VCaP (cell line): ENCODE data around the gene OR5W2.
"Not testable (repeated sequence)": the region's sequence is repeated elsewhere in the genome, so short reads cannot be mapped to it uniquely, and the experiment has no call there.

Source experiments
- H3K27ac ChIP-seq: fragments of 450-650 bp; 2 replicates; pipeline ENCODE4 v1.5.1; 2017
- TF ChIP-seq, protein P1 (sequence below): fragments of 450-650 bp; conservative IDR thresholded peaks from 2 replicates; pipeline ENCODE4 v1.5.1; 2017; ENCODE audit warnings: mild to moderate bottlenecking, moderate library complexity

OR5W2 gene

DNA sequence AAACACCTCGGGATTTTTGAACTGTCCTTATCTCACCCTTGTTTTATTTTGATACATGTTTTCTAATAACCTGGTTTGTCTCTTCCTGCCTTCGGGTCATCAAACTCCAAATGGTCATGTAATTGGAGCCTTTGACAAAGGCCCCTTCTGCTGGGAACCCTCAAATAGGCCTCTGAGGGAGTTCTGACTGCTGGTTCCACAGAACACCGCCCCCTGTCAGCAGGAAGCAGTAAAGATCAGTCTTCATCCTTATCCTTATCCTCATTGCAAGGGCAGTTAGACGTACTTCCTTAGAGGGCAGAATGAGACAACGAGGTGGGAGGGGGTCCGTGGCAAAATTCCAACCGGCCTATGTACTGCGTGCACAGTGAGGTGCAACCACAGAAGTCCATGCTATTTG lies 19.2 kb downstream of the OR5W2 start:
- H3K27ac ChIP-seq, result no peak overlapping the region
- TF ChIP-seq, protein P1, sequence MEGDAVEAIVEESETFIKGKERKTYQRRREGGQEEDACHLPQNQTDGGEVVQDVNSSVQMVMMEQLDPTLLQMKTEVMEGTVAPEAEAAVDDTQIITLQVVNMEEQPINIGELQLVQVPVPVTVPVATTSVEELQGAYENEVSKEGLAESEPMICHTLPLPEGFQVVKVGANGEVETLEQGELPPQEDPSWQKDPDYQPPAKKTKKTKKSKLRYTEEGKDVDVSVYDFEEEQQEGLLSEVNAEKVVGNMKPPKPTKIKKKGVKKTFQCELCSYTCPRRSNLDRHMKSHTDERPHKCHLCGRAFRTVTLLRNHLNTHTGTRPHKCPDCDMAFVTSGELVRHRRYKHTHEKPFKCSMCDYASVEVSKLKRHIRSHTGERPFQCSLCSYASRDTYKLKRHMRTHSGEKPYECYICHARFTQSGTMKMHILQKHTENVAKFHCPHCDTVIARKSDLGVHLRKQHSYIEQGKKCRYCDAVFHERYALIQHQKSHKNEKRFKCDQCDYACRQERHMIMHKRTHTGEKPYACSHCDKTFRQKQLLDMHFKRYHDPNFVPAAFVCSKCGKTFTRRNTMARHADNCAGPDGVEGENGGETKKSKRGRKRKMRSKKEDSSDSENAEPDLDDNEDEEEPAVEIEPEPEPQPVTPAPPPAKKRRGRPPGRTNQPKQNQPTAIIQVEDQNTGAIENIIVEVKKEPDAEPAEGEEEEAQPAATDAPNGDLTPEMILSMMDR, result no peak

DNA sequence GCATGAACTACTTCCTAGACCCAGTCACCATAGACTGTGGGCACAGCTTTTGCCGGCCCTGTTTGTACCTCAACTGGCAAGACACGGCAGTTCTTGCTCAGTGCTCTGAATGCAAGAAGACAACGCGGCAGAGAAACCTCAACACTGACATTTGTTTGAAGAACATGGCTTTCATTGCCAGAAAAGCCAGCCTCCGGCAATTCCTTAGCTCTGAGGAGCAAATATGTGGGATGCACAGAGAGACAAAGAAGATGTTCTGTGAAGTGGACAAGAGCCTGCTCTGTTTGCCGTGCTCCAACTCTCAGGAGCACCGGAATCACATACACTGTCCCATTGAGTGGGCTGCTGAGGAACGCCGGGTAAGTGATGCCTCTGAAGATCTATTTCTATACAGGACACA lies 28.9 kb downstream of the OR5W2 start:
- not testable (repeated sequence) for H3K27ac ChIP-seq

DNA sequence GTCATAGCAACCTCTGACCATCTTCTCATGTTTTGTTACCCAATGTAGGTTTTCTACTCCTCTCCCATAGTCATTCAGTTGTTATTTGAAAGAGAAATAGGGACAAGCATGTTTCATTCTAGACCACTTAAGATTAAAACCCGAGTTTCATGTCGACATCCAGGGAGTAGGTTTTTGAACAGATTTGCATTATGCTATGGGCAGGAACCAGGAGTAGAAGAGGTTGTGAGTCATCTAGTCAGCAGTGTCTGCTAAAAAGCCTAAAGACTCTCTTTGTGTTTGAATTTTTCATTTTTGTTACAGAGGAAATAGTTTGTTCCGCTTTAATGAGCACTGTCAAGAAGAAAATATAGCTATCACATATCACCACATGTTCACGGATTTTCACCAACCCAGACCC lies 29.4 kb downstream of the OR5W2 start:
- not testable (repeated sequence) for H3K27ac ChIP-seq

DNA sequence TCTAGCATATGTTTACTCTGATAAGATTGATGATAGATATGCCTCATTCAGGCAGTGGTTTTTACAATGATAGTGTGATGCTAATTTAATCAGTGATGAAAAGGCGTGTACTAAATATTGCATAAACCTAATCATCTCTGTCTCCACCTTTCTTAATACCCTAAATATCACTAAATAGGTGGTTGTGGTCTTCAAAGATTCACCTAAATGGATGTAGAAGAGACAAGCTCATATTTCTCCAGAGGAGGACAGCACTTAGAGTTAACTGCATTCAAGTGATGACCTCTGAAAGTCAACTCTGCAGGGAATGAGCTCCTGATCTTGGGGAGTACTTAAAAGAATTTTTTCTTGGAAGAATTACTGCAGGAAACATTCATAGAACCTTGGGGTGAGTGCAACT lies 31.4 kb downstream of the OR5W2 start, which contains the start of gene TRIM51:
Gene TRIM51 (plus strand): TSS at position 301 of the 400 bp plus-strand sequence. CDS start 2,132 bp downstream, outside the sequence.
- H3K27ac ChIP-seq, result not testable (repeated sequence)

DNA sequence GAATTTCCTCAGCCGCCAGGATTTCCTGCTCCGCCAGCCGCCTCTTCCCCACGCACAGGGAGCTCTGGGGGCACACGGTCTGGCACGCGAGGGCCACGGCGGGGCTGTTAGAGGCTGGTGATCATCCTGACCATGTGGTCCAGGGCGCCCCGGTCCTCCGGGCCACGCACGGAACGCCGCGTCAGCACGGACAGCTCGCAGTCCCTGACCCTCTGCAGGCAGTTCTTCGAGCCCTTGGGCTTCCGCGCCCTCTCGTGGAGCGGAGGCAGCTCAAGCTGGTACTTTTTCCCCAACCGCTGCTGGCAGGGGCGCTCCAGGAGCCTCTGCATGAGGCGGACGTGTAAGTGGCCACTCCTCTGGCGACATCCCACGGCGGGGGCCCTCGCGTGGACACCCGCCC lies 41.2 kb downstream of the OR5W2 start:
- not testable (repeated sequence) for H3K27ac ChIP-seq

DNA sequence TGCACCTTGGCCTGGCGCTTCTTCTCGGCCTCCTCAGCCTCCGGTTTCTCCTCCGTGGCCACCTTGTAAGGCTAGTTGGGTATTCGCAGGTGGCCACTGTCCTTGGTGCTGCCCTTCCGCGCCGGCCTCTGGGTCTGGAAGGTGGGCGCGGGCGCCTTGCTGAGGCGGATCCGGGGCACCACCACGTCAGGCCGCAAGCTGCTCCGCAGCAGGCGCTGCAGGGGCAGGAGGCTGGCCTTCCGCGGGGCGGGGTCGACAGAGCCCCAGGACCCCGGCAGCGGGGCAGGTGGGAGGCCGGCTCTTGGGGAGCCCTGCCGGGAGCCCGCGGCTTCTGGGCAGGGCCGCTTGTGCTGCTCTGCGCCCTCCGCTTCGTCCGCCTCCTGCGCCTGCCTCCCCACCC lies 41.7 kb downstream of the OR5W2 start:
- H3K27ac ChIP-seq, result not testable (repeated sequence)

DNA sequence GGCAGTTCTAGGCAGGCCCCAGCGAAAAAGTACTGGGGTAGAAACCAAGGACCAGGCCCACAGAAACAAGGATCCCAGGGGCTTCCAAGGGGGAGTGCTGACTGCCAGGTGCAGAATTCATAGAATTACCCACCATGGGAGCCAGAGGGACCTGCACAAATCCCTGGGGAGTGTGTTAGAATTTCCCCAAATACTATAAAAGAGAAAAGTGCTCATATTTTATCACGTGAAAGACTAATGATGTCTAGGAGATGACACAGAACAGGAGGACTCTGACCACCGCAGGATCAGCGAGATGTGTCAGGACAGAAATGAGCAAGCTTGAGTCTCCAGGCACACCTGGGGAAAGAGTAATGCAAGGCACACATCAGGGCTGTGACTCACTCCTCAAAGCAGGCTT lies 47.0 kb downstream of the OR5W2 start:
- not testable (repeated sequence) for H3K27ac ChIP-seq
